ENCODE measurements around the gene SUMO3. TPM values are rescaled to one million over a fixed set of nuclear protein-coding genes. Genes with fewer than 3 reads are reported as not detected.

Gene SUMO3
- total RNA-seq, 2 experiments from 2014 or later: 81.5 to 82.6 TPM

- POLR2A ChIA-PET: interaction anchor here (1.4 to 1.6 kb wide), 2 partner anchors 11 to 14 kb away, joined by 8 read pairs; partner anchors contain the start of gene UBE2G2
- Mint-ChIP-seq H3K4me3 (peak overlapping the region; percentile 80), H3K36me3 (peaks cover 4% of the 10 kb centered on the region), H3K27ac (no peak overlapping the region), H3K4me1 (peaks cover 15% of the 10 kb centered on the region), H3K27me3 (no peaks in the 10 kb centered on the region), H3K9me3 (no peaks in the 10 kb centered on the region)
- ATAC-seq (ENCODE audit: low read depth) (no peak), DNase-seq (no peak)
Observed at GRCh38 chr21:44815852-44816628, 1.8 kb downstream of the SUMO3 start.

- Mint-ChIP-seq H3K27me3 (no peaks in the 10 kb centered on the region), H3K9me3 (no peaks in the 10 kb centered on the region), H3K4me1 (peaks cover 17% of the 10 kb centered on the region), H3K36me3 (peaks cover 6% of the 10 kb centered on the region), H3K27ac (no peak overlapping the region), H3K4me3 (no peak overlapping the region)
- DNase-seq (no peak), ATAC-seq (ENCODE audit: low read depth) (no peak)
- POLR2A ChIA-PET: interaction anchor here (1.4 to 1.6 kb wide), 2 partner anchors 10 to 14 kb away, joined by 8 read pairs; partner anchors contain the start of gene UBE2G2
Observed at GRCh38 chr21:44815225-44815624, 2.6 kb downstream of the SUMO3 start.

GRCh38 chr21:44814498-44815023 lies 3.3 kb downstream of the SUMO3 start:
- Mint-ChIP-seq H3K9me3 (no peaks in the 10 kb centered on the region), H3K36me3 (peaks cover 4% of the 10 kb centered on the region), H3K4me3 (no peak overlapping the region), H3K27me3 (no peaks in the 10 kb centered on the region), H3K27ac (no peak overlapping the region), H3K4me1 (peaks cover 17% of the 10 kb centered on the region)
- ATAC-seq (ENCODE audit: low read depth): no peak
- DNase-seq: no peak
- POLR2A ChIA-PET: interaction anchor here (1.6 kb wide), 1 partner anchor 13 kb away, joined by 8 read pairs; the partner anchor contains the start of gene UBE2G2

GRCh38 chr21:44813727-44814126 lies 4.1 kb downstream of the SUMO3 start:
- Mint-ChIP-seq H3K9me3 (no peaks in the 10 kb centered on the region), H3K27me3 (no peaks in the 10 kb centered on the region), H3K4me1 (peaks cover 17% of the 10 kb centered on the region), H3K4me3 (no peak overlapping the region), H3K27ac (no peak overlapping the region), H3K36me3 (peaks cover 6% of the 10 kb centered on the region)
- POLR2A ChIA-PET: no interaction called here
- DNase-seq (no peak), ATAC-seq (ENCODE audit: low read depth) (no peak)

GRCh38 chr21:44813149-44813548 lies 4.7 kb downstream of the SUMO3 start:
- Mint-ChIP-seq H3K4me1 (peaks cover 17% of the 10 kb centered on the region), H3K36me3 (peaks cover 6% of the 10 kb centered on the region), H3K27ac (no peak overlapping the region), H3K9me3 (no peaks in the 10 kb centered on the region), H3K4me3 (no peak overlapping the region), H3K27me3 (no peaks in the 10 kb centered on the region)
- ATAC-seq (ENCODE audit: low read depth) (no peak), DNase-seq (no peak)
- POLR2A ChIA-PET: no interaction called here

GRCh38 chr21:44812640-44813039 lies 5.2 kb downstream of the SUMO3 start:
- no peak for DNase-seq
- POLR2A ChIA-PET: no interaction called here
- H3K27me3 Mint-ChIP-seq: no peaks in the 10 kb centered on the region

GRCh38 chr21:44810779-44811178 lies 7.1 kb downstream of the SUMO3 start:
- no peaks in the 10 kb centered on the region for H3K27me3 Mint-ChIP-seq
- ATAC-seq (ENCODE audit: low read depth) (no peak), DNase-seq (no peak)
- no peaks in the 10 kb centered on the region for H3K9me3 Mint-ChIP-seq
- no peak overlapping the region for H3K4me3 Mint-ChIP-seq
- H3K4me1 Mint-ChIP-seq: peaks cover 12% of the 10 kb centered on the region
- POLR2A ChIA-PET: no interaction called here
- peaks cover 10% of the 10 kb centered on the region for H3K36me3 Mint-ChIP-seq
- no peak overlapping the region for H3K27ac Mint-ChIP-seq

More at GRCh38 chr21:44812640-44813039, 5.2 kb downstream of the SUMO3 start:
- H3K36me3 Mint-ChIP-seq: peaks cover 6% of the 10 kb centered on the region
- H3K4me3 Mint-ChIP-seq: no peak overlapping the region
- peaks cover 17% of the 10 kb centered on the region for H3K4me1 Mint-ChIP-seq
- ATAC-seq (ENCODE audit: low read depth): no peak
- no peak overlapping the region for H3K27ac Mint-ChIP-seq
- no peaks in the 10 kb centered on the region for H3K9me3 Mint-ChIP-seq

- POLR2A ChIA-PET: interaction anchor here (0.9 to 2.0 kb wide), 2 partner anchors 10 to 68 kb away, joined by 3 to 8 read pairs; partner anchors contain the start of gene PTTG1IP
- H3K36me3 Mint-ChIP-seq: peaks cover 12% of the 10 kb centered on the region
- no peak for DNase-seq
- H3K9me3 Mint-ChIP-seq: no peaks in the 10 kb centered on the region
- H3K27me3 Mint-ChIP-seq: no peaks in the 10 kb centered on the region
- no peak overlapping the region for H3K27ac Mint-ChIP-seq
- H3K4me3 Mint-ChIP-seq: no peak overlapping the region
- peaks cover 19% of the 10 kb centered on the region for H3K4me1 Mint-ChIP-seq
- no peak for ATAC-seq (ENCODE audit: low read depth)
Observed at GRCh38 chr21:44805859-44806258, 12.0 kb downstream of the SUMO3 start.

GRCh38 chr21:44805226-44805625 lies 12.6 kb downstream of the SUMO3 start:
- ATAC-seq (ENCODE audit: low read depth) (no peak), DNase-seq (no peak)
- H3K4me1 Mint-ChIP-seq: peaks cover 23% of the 10 kb centered on the region
- no peaks in the 10 kb centered on the region for H3K27me3 Mint-ChIP-seq
- POLR2A ChIA-PET: interaction anchor here (0.9 to 2.0 kb wide), 2 partner anchors 11 to 69 kb away, joined by 3 to 8 read pairs; partner anchors contain the start of gene PTTG1IP
- peaks cover 12% of the 10 kb centered on the region for H3K36me3 Mint-ChIP-seq
- peak overlapping the region; percentile 27 for H3K27ac Mint-ChIP-seq
- no peak overlapping the region for H3K4me3 Mint-ChIP-seq
- H3K9me3 Mint-ChIP-seq: no peaks in the 10 kb centered on the region

- H3K4me3 Mint-ChIP-seq: no peak overlapping the region
Observed at GRCh38 chr21:44804762-44805161, 13.1 kb downstream of the SUMO3 start.

GRCh38 chr21:44803651-44804050 lies 14.2 kb downstream of the SUMO3 start:
- ATAC-seq (ENCODE audit: low read depth) (no peak), DNase-seq (no peak)
- POLR2A ChIA-PET: interaction anchor here (1.0 to 2.0 kb wide), 2 partner anchors 12 to 70 kb away, joined by 3 to 8 read pairs; partner anchors contain the start of gene PTTG1IP
- Mint-ChIP-seq H3K4me1 (peaks cover 33% of the 10 kb centered on the region), H3K9me3 (no peaks in the 10 kb centered on the region), H3K36me3 (peaks cover 12% of the 10 kb centered on the region), H3K27me3 (no peaks in the 10 kb centered on the region), H3K4me3 (no peak overlapping the region), H3K27ac (no peak overlapping the region)

More at GRCh38 chr21:44804762-44805161, 13.1 kb downstream of the SUMO3 start:
- no peaks in the 10 kb centered on the region for H3K9me3 Mint-ChIP-seq
- peaks cover 27% of the 10 kb centered on the region for H3K4me1 Mint-ChIP-seq
- POLR2A ChIA-PET: interaction anchor here (0.9 to 2.0 kb wide), 2 partner anchors 11 to 69 kb away, joined by 3 to 8 read pairs; partner anchors contain the start of gene PTTG1IP
- no peak for ATAC-seq (ENCODE audit: low read depth)
- DNase-seq: no peak
- no peaks in the 10 kb centered on the region for H3K27me3 Mint-ChIP-seq
- peaks cover 12% of the 10 kb centered on the region for H3K36me3 Mint-ChIP-seq
- peak overlapping the region; percentile 27 for H3K27ac Mint-ChIP-seq

GRCh38 chr21:44802396-44803153 lies 15.3 kb downstream of the SUMO3 start:
- peaks cover 35% of the 10 kb centered on the region for H3K4me1 Mint-ChIP-seq
- POLR2A ChIA-PET: interaction anchor here (1.0 to 3.7 kb wide), 10 partner anchors 13 to 326 kb away, joined by 3 to 29 read pairs (median 5); partner anchors contain the start of genes ITGB2, PTTG1IP and SUMO3
- H3K27me3 Mint-ChIP-seq: no peaks in the 10 kb centered on the region
- peak; percentile 6 for ATAC-seq (ENCODE audit: low read depth)
- H3K36me3 Mint-ChIP-seq: peaks cover 15% of the 10 kb centered on the region
- peak overlapping the region; percentile 88 for H3K4me3 Mint-ChIP-seq
- peak overlapping the region; percentile 81 for H3K27ac Mint-ChIP-seq
- H3K9me3 Mint-ChIP-seq: no peaks in the 10 kb centered on the region
- peak; percentile 44 for DNase-seq

Measured in activated naive CD8-positive, alpha-beta T cell treated with anti-CD3 and anti-CD28 coated beads, Interleukin-2, amount 10 ng/mL, durations not matched to agents 7 days and 5 days (primary cell).